ENCODE results near the gene MRPS2. TPM values are rescaled to one million over a fixed set of nuclear protein-coding genes. Genes with fewer than 3 reads are reported as not detected.

MRPS2 gene
- total and polyA plus RNA-seq, 9 of the 15 experiments (the other 6 are each of a cell fraction or from before 2014, with no cell fraction given), result 8.0 to 167 (median 81.3) TPM

DNA sequence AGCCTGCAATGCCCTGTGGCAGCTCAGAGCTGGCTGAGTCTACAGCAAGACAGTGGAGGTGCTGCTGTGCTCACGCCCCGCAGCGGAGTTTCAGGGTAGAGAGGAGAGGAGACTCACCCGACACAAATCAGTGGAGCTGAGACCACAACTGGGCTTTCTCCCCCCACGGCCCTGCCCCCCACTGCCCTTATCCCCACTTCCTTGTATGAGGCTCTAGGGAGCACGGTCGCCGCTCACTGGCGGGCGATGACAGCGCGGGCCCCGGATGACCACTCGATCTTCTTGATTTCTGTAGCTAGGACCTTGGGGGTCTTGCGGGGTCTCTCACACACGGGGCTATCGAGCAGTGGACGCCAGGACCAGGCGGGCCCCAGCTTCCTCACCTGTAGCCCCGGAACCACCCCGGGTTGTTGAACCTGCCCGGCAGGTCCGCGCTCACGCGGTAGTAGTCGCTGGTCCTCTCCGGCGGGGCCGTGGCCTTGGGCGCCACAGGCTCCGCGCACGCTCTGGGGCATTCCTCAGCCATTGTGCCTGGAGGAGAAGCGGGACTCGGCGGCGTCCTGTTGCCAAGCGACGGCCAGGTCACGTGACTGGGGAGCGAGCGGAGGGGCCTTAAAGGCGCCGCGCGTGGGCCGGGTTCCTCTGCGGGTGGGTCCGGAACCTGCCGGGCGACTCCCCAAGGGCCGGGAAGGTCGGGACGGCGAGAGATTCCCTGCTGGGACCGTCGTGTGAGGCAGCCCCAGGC is 984 bp upstream of the MRPS2 start (continued):
- TF ChIP-seq, protein P1, sequence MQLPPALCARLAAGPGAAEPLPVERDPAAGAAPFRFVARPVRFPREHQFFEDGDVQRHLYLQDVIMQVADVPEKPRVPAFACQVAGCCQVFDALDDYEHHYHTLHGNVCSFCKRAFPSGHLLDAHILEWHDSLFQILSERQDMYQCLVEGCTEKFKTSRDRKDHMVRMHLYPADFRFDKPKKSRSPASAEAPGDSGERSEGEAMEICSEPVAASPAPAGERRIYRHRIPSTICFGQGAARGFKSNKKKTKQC (CRISPR knock-in tag; IDR thresholded peaks at IDR 0.05), result peak; percentile 26; the same call in 1 of the 2 replicates
- no peak for TF ChIP-seq POLR3A (IDR thresholded peaks at IDR 0.05; ENCODE audit: borderline replicate concordance, extremely low read depth, insufficient read depth, insufficient read length)
- TF ChIP-seq ZBTB1 (CRISPR knock-in tag; IDR thresholded peaks at IDR 0.05; ENCODE audit: borderline replicate concordance, low read depth), result no peak
- TF ChIP-seq XRCC5 (IDR thresholded peaks at IDR 0.05; ENCODE audit: low read depth, low read length), result no peak
- TF ChIP-seq RNF2 (IDR thresholded peaks at IDR 0.05), result peak; percentile 59
- TF ChIP-seq HNRNPL (IDR thresholded peaks at IDR 0.05; ENCODE audit: low read depth, low read length), result no peak
- TF ChIP-seq ZNF217 (CRISPR knock-in tag; IDR thresholded peaks at IDR 0.05), result no peak
- TF ChIP-seq ZBTB2 (IDR thresholded peaks at IDR 0.05), result no peak
- TF ChIP-seq ZNF224 (CRISPR knock-in tag; IDR thresholded peaks at IDR 0.05), result no peak
- no peak for TF ChIP-seq GTF2A2 (tag; IDR thresholded peaks at IDR 0.05)
- TF ChIP-seq E2F5 (CRISPR knock-in tag; IDR thresholded peaks at IDR 0.05), result no peak
- TF ChIP-seq, protein P2, sequence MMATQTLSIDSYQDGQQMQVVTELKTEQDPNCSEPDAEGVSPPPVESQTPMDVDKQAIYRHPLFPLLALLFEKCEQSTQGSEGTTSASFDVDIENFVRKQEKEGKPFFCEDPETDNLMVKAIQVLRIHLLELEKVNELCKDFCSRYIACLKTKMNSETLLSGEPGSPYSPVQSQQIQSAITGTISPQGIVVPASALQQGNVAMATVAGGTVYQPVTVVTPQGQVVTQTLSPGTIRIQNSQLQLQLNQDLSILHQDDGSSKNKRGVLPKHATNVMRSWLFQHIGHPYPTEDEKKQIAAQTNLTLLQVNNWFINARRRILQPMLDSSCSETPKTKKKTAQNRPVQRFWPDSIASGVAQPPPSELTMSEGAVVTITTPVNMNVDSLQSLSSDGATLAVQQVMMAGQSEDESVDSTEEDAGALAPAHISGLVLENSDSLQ (IDR thresholded peaks at IDR 0.05), result no peak
- TF ChIP-seq PCBP2 (IDR thresholded peaks at IDR 0.05; ENCODE audit: low read depth, low read length, poor library complexity, severe bottlenecking), result no peak
- no peak for TF ChIP-seq ZNF232 (CRISPR knock-in tag; IDR thresholded peaks at IDR 0.05)
- TF ChIP-seq ZNF384 (IDR thresholded peaks at IDR 0.05; ENCODE audit: low read depth, low read length), result no peak
- TF ChIP-seq ZNF407 (IDR thresholded peaks at IDR 0.05; ENCODE audit: low read depth), result no peak
